K562 (cell line): Measurements from ENCODE around the gene SAXO1.

Source experiments
- EZH2 ChIP-seq: IDR thresholded peaks from 2 replicates; pipeline ENCODE4 v1.6.1; 2012; ENCODE audit warnings: low read depth, mild to moderate bottlenecking, inconsistent platforms, low read length, borderline replicate concordance
- ZBTB1 ChIP-seq: sonication (generic); formaldehyde crosslinking; IDR thresholded peaks from 2 replicates; pipeline ENCODE4 v1.8.1; 2023; ENCODE audit warnings: missing genetic modification reagents, low read depth, mild to moderate bottlenecking, borderline replicate concordance
- TF ChIP-seq, protein P1 (sequence below): sonication (generic); formaldehyde crosslinking; IDR thresholded peaks from 2 replicates; pipeline ENCODE4 v1.9.0; 2022; ENCODE audit warnings: mild to moderate bottlenecking, missing genetic modification reagents
- TF ChIP-seq, protein P2 (sequence below), 2 experiments: IDR thresholded peaks; 2 replicates each; pipeline ENCODE4 v1.6.1; 2012; ENCODE audit warnings: improper control_type of control experiment in 2 of 2, low read depth in 2 of 2, low read length in 2 of 2, borderline replicate concordance in 1 of 2

DNA sequence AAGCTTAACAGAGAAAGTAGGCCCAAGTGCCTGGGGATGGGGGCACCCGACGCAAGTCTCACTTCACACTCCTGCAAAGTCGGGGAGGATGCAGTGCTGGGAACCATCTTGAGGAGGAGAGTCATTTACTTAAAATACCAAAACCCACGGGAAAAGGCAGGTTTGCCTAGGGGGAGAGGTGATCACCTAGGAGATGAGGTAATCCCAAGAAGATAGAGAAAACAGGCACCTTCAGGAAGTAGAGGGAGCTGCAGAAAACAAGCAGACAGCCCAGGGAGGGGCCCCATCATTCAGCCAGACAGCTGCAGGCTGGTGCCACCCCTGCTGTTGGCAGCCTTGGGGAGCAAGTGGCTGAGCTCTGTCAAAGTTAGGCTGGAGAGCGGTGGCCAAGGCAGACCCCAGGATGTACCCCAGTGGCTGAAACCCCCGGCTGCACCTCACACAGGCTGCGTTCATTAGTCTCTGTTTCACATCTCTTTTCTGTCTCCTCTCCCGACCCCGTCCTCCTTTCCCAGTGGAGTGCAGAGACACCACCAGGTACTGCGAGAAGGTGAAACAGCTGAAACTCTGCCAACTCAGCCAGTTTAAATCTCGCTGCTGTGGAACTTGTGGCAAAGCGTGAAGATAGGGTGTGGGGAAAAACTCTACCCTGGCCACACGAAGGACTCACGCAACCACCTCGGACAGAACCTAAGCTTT, 124.9 kb downstream of the SAXO1 start:
- TF ChIP-seq EZH2, result no peak
- TF ChIP-seq, protein P1, sequence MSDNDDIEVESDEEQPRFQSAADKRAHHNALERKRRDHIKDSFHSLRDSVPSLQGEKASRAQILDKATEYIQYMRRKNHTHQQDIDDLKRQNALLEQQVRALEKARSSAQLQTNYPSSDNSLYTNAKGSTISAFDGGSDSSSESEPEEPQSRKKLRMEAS (CRISPR knock-in tag), result no peak
- no peak for TF ChIP-seq ZBTB1 (CRISPR knock-in tag)
- TF ChIP-seq, protein P2, sequence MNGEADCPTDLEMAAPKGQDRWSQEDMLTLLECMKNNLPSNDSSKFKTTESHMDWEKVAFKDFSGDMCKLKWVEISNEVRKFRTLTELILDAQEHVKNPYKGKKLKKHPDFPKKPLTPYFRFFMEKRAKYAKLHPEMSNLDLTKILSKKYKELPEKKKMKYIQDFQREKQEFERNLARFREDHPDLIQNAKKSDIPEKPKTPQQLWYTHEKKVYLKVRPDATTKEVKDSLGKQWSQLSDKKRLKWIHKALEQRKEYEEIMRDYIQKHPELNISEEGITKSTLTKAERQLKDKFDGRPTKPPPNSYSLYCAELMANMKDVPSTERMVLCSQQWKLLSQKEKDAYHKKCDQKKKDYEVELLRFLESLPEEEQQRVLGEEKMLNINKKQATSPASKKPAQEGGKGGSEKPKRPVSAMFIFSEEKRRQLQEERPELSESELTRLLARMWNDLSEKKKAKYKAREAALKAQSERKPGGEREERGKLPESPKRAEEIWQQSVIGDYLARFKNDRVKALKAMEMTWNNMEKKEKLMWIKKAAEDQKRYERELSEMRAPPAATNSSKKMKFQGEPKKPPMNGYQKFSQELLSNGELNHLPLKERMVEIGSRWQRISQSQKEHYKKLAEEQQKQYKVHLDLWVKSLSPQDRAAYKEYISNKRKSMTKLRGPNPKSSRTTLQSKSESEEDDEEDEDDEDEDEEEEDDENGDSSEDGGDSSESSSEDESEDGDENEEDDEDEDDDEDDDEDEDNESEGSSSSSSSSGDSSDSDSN (IDR thresholded peaks at IDR 0.05; ENCODE audit: borderline replicate concordance in 1 of 2, low read depth in 2 of 2, low read length in 2 of 2), result no peak
